SIG-M5 treated with dmso at 0.1 percent for 504 hours (cell line): ENCODE measurements around the gene DCTD.

ENCODE experiments used
- DNase-seq: peaks from one replicate; lab custom pipeline; 2025; ENCODE audit not compliant: unreplicated experiment; lab: John Stamatoyannopoulos, UW

DCTD gene

GRCh38 chr4:182843808-182844325 lies 73.3 kb downstream of the DCTD start:
- peak; percentile 8 for DNase-seq

- no peak for DNase-seq
Observed at GRCh38 chr4:182842759-182843390, 74.3 kb downstream of the DCTD start.

GRCh38 chr4:182842104-182842600 lies 75.0 kb downstream of the DCTD start:
- no peak for DNase-seq

GRCh38 chr4:182840108-182840507 lies 77.1 kb downstream of the DCTD start:
- no peak for DNase-seq
